Muscle layer of colon (tissue), 2 donors: ENCODE results near the gene KRT72.

ENCODE experiments used
- H3K27ac ChIP-seq: one replicate; pipeline ENCODE4 v1.7.0; 2013; ENCODE audit warnings: low read depth, mild to moderate bottlenecking, low read length, moderate library complexity
- H3K27me3 ChIP-seq, 2 donors: one replicate each; pipeline ENCODE4 v1.7.0; 2013; ENCODE audit warnings: low read length in 2 of 2, mild to moderate bottlenecking in 2 of 2; ENCODE audit not compliant: insufficient read depth in 2 of 2, control insufficient read depth in 1 of 2
- H3K36me3 ChIP-seq: one replicate; pipeline ENCODE4 v1.7.0; 2013; ENCODE audit warnings: mild to moderate bottlenecking, low read length; ENCODE audit not compliant: insufficient read depth
- H3K4me1 ChIP-seq: one replicate; pipeline ENCODE4 v1.7.0; 2013; ENCODE audit warnings: mild to moderate bottlenecking, low read length; ENCODE audit not compliant: insufficient read depth
- H3K4me3 ChIP-seq, 2 donors: one replicate each; pipeline ENCODE4 v1.7.0; 2013; ENCODE audit warnings: low read length in 2 of 2, low read depth in 1 of 2, mild to moderate bottlenecking in 1 of 2, moderate library complexity in 1 of 2
- H3K9ac ChIP-seq: one replicate; pipeline ENCODE4 v1.7.0; 2013; ENCODE audit warnings: low read length
- H3K9me3 ChIP-seq: one replicate; pipeline ENCODE4 v1.7.0; 2013; ENCODE audit warnings: mild to moderate bottlenecking, low read length
- donor health status: abdominal sarcoma.
- donor health status: Adenocarcinoma of cecum.

KRT72 gene

GRCh38 chr12:52637299-52637698 lies 36.0 kb upstream of the KRT72 start:
- peaks cover 17% of the 10 kb centered on the region for H3K4me1 ChIP-seq
- H3K9me3 ChIP-seq: no peaks in the 10 kb centered on the region
- H3K27me3 ChIP-seq: no peaks in the 10 kb centered on the region
- no peaks in the 10 kb centered on the region for H3K36me3 ChIP-seq
- H3K9ac ChIP-seq: no peak overlapping the region
- no peak overlapping the region for H3K4me3 ChIP-seq
- no peak overlapping the region for H3K27ac ChIP-seq

- no peak overlapping the region for H3K27ac ChIP-seq
- H3K36me3 ChIP-seq: no peaks in the 10 kb centered on the region
- no peak overlapping the region for H3K9ac ChIP-seq
- H3K27me3 ChIP-seq: no peaks in the 10 kb centered on the region
- H3K9me3 ChIP-seq: no peaks in the 10 kb centered on the region
- no peak overlapping the region for H3K4me3 ChIP-seq
- peaks cover 19% of the 10 kb centered on the region for H3K4me1 ChIP-seq
These were observed 35.5 kb upstream of the KRT72 start for GRCh38 chr12:52636592-52637258.

- Histone ChIP-seq H3K27ac (no peak overlapping the region), H3K4me1 (peaks cover 19% of the 10 kb centered on the region), H3K36me3 (no peaks in the 10 kb centered on the region), H3K9ac (no peak overlapping the region), H3K9me3 (no peaks in the 10 kb centered on the region), H3K27me3 (no peaks in the 10 kb centered on the region), H3K4me3 (no peak overlapping the region)
These were observed 34.9 kb upstream of the KRT72 start for GRCh38 chr12:52636189-52636588.

- H3K36me3 ChIP-seq: no peaks in the 10 kb centered on the region
- no peaks in the 10 kb centered on the region for H3K27me3 ChIP-seq
- peaks cover 19% of the 10 kb centered on the region for H3K4me1 ChIP-seq
- H3K9me3 ChIP-seq: no peaks in the 10 kb centered on the region
- H3K27ac ChIP-seq: no peak overlapping the region
- H3K4me3 ChIP-seq: no peak overlapping the region
- no peak overlapping the region for H3K9ac ChIP-seq
These were observed 33.2 kb upstream of the KRT72 start for GRCh38 chr12:52634266-52635056.

GRCh38 chr12:52633383-52633782 lies 32.1 kb upstream of the KRT72 start:
- no peaks in the 10 kb centered on the region for H3K36me3 ChIP-seq
- peaks cover 19% of the 10 kb centered on the region for H3K4me1 ChIP-seq
- H3K9me3 ChIP-seq: no peaks in the 10 kb centered on the region
- no peak overlapping the region for H3K4me3 ChIP-seq
- H3K9ac ChIP-seq: no peak overlapping the region
- H3K27ac ChIP-seq: no peak overlapping the region
- H3K27me3 ChIP-seq: no peaks in the 10 kb centered on the region

GRCh38 chr12:52632656-52633055 lies 31.4 kb upstream of the KRT72 start:
- Histone ChIP-seq H3K4me3 (no peak overlapping the region), H3K36me3 (no peaks in the 10 kb centered on the region), H3K9me3 (no peaks in the 10 kb centered on the region), H3K4me1 (peaks cover 19% of the 10 kb centered on the region), H3K27me3 (no peaks in the 10 kb centered on the region), H3K27ac (no peak overlapping the region), H3K9ac (no peak overlapping the region)

- Histone ChIP-seq H3K27me3 (no peaks in the 10 kb centered on the region), H3K9ac (no peak overlapping the region), H3K36me3 (no peaks in the 10 kb centered on the region), H3K27ac (no peak overlapping the region), H3K4me3 (no peak overlapping the region), H3K9me3 (no peaks in the 10 kb centered on the region), H3K4me1 (peaks cover 19% of the 10 kb centered on the region)
These were observed 30.6 kb upstream of the KRT72 start for GRCh38 chr12:52631676-52632459.

- Histone ChIP-seq H3K9me3 (no peaks in the 10 kb centered on the region), H3K27ac (no peak overlapping the region), H3K4me3 (no peak overlapping the region), H3K4me1 (peaks cover 19% of the 10 kb centered on the region), H3K27me3 (no peaks in the 10 kb centered on the region), H3K36me3 (no peaks in the 10 kb centered on the region), H3K9ac (no peak overlapping the region)
These were observed 30.0 kb upstream of the KRT72 start for GRCh38 chr12:52631264-52631663.

- Histone ChIP-seq H3K9ac (no peak overlapping the region), H3K27ac (no peak overlapping the region), H3K36me3 (no peaks in the 10 kb centered on the region), H3K4me1 (peaks cover 19% of the 10 kb centered on the region), H3K4me3 (no peak overlapping the region), H3K9me3 (no peaks in the 10 kb centered on the region), H3K27me3 (no peaks in the 10 kb centered on the region)
These were observed 29.4 kb upstream of the KRT72 start for GRCh38 chr12:52630599-52631200.

- H3K9ac ChIP-seq: no peak overlapping the region
- no peak overlapping the region for H3K4me3 ChIP-seq
- H3K27me3 ChIP-seq: no peaks in the 10 kb centered on the region
- H3K4me1 ChIP-seq: peaks cover 19% of the 10 kb centered on the region
- H3K36me3 ChIP-seq: no peaks in the 10 kb centered on the region
- no peak overlapping the region for H3K27ac ChIP-seq
- H3K9me3 ChIP-seq: no peaks in the 10 kb centered on the region
These were observed 28.8 kb upstream of the KRT72 start for GRCh38 chr12:52630008-52630500.
